Pons (tissue), 1 donor: ENCODE measurements around the gene SARNP.
A peak's percentile ranks its signal among the peaks of the same experiment; 100 is the strongest.
"Not testable (repeated sequence)": the region's sequence is repeated elsewhere in the genome, so short reads cannot be mapped to it uniquely, and the experiment has no call there.

ENCODE experiments used
- DNase-seq: peaks from one replicate; pipeline ENCODE4 v3.0.0-alpha.2; 2016; ENCODE audit warnings: low spot score

Gene SARNP, protein sequence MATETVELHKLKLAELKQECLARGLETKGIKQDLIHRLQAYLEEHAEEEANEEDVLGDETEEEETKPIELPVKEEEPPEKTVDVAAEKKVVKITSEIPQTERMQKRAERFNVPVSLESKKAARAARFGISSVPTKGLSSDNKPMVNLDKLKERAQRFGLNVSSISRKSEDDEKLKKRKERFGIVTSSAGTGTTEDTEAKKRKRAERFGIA

DNA sequence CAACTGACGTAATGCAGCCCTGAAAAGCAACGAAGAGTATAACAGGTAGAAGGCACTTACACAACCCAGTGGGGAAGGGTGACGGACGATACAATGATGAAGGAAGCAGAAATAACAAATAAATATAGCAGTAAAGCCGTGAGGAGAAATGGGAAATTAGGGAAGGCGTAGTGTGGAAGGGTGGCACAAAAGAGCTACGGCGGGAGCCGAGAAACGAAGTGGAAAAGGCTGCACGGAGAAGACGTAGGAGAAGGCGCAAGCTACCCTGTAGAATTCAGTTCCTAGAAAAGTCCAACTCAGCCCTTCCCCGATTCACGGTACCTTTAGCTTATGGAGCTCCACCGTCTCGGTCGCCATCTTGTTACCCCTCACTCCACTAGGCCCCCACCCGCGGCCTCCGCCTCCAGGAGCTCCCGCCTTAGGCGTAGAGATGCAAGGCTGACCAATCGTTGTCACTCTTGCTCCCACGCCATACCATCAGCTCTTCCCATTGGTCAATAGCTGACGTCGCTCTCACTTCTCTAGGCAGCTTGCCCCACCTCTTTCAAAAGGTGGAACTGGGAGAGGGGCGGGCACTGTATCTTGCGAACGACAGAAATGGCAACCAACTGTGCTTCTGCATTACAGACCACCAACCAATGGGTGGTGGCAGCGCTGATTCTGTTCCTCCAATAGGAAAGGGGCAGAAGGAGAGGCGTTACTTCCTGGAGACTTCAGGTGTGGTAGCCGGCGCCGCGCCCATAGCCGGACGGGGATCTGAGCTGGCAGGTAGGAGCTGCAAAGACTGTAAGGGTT lies at the start of gene SARNP, which contains the start of gene ORMDL2:
TSS of gene SARNP (minus strand) at position 380 of the 795 bp plus-strand sequence. CDS start at position 357, 23 bp downstream.
TSS of gene ORMDL2 (plus strand) at position 697 of the 795 bp plus-strand sequence. CDS start 959 bp downstream, outside the sequence.
- DNase-seq = peak; percentile 100

DNA sequence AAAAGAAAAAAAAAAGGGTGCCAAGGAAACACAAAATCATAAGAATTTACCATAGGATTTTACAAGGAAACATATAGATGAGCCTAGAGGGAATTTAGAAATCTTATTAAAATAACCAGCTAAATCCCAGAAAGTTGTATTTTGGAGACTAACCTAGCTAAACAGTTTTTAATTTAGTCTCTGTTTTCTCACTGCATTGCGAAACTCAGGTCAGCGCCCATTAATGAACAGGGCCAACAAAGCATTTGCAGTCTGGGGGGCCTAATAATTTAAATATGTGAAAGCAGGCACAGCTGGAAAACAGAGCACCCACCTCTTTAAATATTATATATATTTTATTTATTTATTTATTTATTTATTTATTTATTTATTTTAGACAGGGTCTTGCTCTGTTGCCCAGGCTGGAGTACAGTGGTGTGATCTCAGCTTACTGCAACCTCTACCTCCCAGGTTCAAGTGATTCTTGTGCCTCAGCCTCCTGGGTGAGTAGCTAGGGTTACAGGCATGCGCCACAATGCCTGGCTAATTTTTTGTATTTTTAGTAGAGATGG lies 49.0 kb upstream of the SARNP start:
- DNase-seq = not testable (repeated sequence)

DNA sequence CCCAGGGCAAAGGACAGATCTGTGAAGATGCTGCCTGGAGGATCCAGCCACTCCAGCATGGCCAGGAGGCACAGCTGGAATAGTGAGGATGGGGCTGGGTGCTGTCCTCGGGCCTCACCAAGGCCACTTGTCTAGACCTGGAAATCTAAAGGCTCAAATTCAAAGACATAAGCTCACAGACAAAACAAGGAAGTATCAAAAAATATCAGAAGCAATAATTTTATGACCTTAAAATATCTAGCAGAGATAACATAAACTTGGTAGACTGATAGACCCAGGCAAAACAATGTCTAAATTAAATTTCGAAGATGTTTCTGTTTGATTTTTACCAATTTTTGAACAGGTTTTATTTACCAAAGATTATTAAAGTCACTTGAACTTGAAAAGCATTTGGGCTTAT lies 47.8 kb upstream of the SARNP start:
- no peak for DNase-seq

DNA sequence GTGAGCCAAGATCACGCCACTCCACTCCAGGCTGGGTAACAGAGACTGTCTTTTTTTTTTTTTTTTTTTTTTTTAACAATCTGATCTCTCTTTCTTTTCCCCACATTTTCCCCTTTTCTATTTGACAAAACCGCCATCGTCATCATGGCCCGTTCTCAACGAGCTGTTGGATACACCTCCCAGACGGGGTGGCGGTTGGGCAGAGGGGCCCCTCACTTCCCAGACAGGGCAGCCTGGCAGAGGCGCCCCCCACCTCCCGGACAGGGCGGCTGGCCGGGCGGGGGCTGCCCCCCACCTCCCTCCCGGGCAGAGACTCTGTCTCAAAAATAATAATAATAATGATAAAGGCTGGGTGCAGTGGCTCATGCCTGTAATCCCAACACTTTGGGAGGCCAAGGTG lies 45.4 kb upstream of the SARNP start:
- not testable (repeated sequence) for DNase-seq

DNA sequence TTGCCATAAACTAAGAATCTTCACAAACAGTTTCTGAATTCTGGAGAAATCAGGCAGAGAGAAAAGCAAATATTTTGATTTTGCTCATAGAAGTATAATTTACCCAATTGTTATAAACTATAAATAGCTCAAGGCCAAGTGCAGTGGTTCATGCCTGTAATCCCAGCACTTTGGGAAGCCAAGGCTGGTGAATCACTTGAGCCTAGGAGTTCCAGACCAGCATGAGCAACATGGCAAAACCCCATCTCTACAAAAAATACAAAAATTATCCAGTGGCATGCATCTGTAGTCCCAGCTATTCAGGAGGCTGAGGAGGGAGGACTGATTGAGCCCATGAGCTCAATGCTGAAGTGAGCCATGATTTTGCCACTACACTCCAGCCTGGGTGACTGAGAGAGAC lies 44.8 kb upstream of the SARNP start:
- DNase-seq = no peak

DNA sequence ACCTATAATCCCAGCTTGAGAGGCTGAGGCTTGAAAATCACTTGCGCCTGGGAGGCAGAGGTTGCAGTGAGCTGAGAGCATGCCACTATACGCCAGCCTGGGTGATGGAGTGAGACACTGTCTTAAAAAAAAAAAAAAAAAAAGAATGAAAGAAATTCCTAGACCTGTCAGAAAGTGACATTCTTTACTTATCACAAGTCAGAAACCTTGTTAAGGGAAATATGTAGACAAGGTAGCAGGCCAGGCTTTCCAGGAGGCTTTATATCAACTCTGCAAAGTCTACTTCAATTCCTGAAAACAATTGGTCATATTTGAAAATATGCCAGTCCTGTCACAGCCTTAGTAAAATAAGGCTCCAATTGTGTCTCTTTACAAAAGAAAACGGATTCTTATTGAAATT lies 44.3 kb upstream of the SARNP start:
- no peak for DNase-seq

DNA sequence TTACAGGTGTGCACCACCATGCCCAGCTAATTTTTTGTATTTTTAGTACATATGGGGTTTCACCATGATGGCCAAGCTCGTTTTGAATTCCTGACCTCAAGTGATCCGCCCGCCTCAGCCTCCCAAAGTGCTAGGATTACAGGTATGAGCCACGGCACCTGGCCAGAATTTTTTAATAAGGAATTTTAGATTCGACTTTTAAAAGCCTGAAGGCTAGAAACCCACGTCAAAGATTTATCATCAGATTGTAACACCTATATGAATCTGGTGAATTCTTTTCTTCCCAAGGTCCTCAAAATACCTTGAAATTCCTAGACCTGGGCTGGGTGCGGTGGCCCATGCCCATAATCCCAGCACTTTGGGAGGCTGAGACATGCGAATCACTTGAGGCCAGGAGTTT lies 43.9 kb upstream of the SARNP start:
- no peak for DNase-seq

DNA sequence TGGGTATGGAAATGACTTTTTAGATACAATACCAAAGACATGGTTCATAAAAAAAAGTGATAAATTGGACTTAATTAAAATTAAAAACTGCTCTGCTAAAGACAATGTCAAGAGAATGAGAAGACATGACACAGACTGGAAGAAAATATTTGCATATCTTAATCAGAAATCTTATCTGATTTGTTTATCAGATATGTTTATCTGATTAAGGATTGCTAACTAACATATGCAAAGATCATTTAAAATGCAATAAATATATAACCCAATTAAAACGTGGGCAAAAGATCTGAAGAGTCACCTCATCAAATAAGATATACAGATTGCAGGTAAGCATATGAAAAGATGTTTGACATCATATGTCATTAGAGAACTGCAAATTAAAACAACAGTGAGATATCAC lies 35.2 kb upstream of the SARNP start:
- DNase-seq = no peak

DNA sequence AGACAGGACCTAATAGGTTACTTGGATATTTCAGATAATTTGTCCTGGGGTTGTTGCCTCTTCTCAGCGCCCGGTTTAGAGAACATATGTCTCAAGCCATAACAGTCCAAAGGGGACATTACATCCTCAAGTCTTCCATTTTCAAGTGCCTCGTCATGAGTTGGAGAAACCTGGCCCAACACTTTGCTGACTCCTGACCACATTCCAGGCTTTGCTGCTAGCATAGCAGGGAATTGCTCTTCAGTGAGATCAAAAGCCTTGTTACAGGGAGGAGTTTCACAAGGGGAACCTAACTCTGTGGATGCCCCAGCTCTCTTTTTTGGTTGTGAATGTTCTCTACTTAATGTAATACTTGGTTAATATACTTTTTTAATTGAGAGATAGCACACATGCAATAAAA lies 33.4 kb upstream of the SARNP start:
- DNase-seq = no peak

DNA sequence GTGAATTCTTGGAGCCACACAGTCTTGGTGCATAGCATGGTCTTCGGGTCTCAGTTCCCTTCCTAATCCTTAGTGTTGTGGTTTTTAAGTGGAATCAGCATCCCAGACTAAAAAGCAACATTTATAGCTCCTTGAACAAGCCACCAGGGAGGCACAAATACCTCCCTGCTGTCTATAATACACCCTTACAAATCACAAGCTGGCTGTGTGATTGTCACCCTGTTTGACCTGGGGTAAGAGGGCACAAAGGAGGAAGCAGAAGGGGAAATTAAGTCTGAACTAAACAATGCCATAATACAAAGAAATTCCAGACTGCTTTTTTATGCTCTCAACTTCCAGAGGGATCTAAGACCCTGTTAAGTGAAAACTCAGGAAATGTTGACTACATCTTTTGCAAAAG lies 32.9 kb upstream of the SARNP start:
- DNase-seq = no peak

DNA sequence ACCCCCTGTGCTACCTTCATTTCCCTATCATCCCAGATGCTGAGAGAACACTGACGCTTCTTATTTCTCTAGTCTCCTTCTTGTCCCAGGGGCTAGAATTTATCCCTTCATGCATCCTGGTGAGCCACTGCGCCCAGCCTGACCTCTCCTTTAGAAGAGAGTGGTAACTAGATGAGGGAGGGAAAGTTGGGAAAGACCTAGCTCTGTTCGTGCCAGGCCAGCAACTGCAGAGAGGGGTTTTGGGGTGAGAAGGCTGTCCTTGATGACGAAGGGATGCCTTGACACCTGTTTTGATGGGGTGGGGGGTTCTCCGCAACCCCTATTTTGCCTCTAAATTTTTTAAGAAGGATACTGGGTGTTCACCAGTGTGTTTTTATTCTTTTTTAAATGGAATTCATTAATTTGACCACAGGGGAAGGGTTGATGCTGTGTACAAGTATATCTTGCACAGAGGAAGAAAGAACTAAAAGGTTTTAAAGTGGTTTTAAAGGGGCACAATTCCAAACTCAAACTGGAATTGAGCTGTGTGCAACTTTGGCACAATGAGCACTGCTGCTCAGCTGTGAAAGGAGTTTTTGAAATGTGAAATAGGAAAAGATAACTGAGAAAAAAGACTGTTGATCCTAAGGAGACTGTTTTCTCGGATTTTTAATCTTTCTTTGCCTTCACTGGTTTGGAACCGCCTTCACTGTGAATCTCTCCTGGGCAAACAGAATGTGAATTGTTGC lies 32.3 kb upstream of the SARNP start:
- no peak for DNase-seq

DNA sequence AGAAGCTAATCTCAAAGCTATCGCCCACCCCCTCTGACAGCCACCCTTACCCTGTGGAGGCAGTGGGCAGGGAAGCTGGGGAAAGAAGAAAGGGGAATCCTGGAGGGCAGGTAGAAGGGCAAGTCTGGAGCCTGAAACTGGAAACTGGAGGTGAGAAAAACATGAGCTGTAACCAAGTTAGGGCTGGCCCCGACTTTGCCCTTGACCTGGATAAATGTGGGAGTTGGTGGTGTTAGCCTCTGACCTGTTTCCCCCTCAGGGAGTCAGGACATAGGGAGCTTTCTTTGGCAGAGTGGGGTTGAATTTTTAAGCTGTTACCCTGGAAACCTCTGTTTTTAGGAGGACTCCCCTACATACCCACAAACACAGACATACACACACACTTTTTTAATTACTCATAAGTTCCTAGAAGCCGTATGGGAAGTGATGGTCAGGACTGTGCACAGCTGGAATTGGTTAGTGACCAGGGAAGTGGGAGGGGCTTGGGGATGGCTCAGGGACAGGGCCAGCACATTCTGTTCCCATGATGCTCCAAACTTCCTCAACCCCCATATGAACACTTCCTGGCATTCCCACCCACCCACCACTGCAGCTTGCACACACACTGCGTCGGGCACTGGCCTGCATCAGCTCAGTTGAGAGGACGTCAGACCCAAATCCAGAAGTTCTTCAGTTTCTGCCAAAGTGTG lies 30.2 kb upstream of the SARNP start:
- peak; percentile 52 for DNase-seq

DNA sequence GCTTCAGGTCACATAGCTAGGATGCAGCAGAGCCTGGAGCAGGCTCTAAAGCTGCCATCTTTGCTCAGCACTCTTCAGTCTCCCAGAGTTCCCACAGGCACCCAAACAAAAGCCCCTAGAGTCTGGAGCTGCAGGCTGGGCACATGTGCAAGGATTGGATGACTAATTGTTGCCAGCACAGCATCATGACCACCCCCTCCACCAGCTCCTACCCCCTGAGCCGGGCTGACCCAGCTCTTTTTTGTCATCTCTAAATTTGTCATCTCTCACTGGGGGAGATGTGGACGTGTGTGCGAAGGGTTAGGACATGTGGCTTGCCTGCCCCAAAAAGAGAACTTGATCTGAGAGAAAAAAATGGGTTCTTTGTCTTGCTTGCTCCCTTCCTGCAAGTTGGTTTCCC lies 29.5 kb upstream of the SARNP start:
- DNase-seq = no peak

DNA sequence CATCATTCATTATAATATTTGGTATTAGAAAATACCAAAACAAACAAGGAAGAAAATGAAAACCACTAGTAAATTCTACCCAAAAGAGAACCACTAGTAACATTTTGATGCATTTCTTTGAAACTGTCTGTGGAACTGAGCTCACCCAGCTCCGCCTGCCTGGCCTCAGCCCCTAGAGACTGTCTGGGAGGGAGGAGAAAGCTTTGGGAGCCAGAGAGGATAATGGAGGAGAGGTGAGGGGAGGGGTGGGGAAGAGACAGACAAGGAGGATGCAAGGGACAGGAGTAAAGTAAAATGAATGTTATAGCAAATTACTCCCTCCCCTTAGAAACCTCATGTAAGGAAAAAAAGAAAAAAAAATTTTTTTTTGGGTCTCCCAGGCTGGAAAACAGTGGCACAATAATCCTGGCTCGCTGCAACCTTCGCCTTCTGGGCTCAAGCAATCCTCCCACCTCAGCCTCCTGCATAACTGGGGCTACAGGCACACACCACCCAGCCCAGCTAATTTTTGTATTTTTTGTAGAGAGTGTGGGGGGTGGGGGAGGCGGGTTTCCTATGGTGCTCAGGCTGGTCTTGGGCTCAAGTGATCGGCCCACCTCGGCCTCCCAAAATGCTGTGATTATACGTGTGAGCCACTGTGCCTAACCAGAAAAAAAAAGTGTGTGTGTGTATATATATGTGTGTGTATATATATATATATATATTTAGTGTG lies 28.4 kb upstream of the SARNP start:
- no peak for DNase-seq

DNA sequence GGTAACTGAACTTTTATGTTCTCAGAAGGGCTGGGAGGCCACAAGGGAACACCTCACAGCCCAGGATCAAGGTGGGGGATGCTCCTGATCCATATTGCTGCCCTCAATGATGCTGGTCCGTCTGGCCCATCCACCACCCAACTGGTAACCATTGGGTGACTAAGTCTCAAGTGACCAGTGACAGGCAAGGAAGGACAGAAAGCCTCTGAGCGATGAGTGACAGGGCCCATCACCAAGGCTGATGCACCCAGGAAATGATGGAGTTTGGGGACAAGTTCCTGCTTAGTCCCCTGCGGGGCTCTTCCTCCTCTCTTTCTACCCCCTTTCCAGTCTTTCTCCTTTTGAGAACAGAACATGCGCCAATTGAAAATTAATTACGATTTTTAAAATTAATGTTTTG lies 27.8 kb upstream of the SARNP start:
- DNase-seq = no peak

DNA sequence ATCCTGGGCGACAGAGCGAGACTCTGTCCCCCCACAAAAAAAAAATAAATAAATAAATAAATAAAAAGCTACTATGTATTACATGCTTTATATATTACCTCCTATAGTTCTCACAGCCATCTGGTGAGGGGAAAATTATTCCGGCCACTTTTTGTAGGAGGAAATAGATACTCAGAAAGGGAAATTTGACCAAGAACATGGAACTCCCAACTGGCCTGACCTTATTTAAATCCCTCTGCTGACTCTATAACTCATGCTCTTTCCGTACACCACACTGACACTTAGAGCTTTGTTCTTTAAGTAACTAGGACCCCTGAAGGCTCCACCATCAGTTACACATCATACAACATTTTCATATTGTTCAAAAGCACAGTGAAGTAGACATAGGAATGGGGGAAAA lies 27.4 kb upstream of the SARNP start:
- DNase-seq = no peak

DNA sequence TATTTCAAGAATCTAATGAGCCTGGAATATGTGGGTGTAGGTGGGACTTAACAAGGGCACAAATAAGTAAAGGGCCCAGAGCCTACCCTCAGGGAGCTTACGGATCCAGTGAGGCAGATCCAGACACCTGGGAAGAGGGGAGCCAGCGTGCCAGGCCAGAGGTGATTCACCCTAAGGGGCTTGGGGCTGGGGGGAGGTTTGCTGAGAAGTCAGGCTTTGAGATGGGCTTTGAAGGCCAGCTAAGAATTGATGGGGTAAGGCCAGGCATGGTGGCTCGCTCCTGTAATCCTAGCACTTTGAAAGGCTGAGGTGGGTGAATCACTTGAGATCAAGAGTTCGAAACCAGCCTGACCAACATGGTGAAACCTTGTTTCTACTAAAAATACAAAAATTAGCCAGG lies 25.9 kb upstream of the SARNP start:
- DNase-seq = no peak

DNA sequence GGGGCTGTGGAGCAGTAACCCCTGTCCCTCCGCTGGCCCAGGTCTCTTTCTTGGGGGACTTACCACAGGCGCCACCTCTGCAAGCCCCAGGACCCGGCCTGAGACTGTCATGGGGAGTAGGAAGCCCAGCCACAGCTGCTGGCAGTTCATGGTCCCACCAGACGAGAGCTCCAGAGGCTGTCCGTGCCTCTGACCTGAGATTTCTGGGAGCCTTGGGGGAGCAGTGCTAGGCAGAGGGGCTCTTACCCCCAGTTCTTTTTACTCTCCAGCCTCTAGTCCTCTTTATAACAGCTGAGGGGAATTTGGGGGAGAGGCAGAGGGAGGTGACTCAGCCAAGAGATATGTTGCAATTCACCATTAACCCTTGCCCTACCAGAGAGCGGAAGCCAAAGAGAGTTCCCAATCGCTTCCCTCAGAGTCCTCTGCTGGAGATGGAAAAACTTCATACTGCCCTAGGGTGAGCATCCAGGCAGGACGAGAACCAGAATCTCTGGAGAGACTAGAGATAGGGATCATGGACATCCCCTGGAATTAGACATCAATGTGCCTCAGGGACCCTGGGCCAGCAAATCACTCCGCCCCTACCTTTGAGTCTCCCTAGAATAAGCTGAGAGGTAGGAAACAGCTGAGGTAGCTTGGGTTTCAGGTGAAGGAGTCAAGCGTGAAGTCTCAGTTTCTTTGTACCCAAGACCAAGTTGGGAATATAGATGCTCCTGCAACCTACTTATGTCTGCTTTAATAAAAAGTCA lies 25.3 kb upstream of the SARNP start, which contains the start of gene MMP19:
TSS of gene MMP19 (minus strand) at position 256 of the 749 bp plus-strand sequence. CDS start at position 150, 106 bp downstream.
- DNase-seq = no peak

DNA sequence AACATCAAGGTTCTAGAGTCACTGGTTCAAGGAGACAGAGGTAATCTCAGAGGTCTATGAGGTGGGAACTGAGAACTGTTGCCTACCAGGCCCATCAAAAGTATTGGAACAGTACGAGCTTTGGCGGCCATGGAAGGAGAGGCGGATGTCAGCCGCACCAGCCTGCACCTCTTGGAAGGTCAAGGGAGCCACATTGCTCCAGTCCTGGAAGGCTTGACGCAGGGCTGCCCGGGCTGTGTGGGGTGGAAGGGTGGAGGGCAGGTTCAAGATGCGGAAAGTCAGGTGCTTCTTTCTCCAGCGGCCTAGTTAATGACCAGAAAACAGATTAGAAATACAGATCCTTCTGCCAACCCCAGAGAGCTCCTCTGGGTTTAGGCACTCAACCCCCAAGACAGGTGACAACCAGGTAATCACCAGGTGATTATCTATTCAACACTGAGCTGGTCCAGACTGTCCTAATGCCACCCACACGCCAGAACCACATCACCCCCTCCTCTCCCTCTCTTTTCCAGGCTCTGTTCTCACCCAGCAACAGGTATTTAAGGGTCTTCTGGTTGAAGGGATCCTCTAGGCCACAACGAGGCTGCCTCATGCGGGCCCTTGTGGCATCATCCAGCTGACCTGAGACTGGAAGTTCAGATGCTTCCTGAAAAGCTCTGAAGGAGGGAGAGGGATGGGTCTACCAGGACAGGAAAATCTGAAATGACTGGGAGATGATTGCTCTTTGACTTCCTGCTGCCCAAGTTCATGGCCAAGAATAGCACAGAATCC lies 23.2 kb upstream of the SARNP start:
- DNase-seq = no peak
